Breast epithelium (tissue), 3 donors: ENCODE results near the gene MRPL52.

Experiments used
- POLR2A ChIP-seq: fragments of 450-650 bp; IDR thresholded peaks from one replicate; pipeline ENCODE4 v1.6.1; 2016; ENCODE audit warnings: antibody characterized with exemption, mild to moderate bottlenecking, moderate library complexity
- POLR2AphosphoS5 ChIP-seq, 3 donors: sonication (generic); formaldehyde crosslinking; IDR thresholded peaks; one replicate each; pipeline ENCODE4 v1.6.1; 2017; ENCODE audit warnings: antibody characterized with exemption in 3 of 3
- TF ChIP-seq, protein P1 (sequence below), 3 donors: fragments of 450-650 bp; IDR thresholded peaks; one replicate each; pipeline ENCODE4 v1.5.1; 2016 to 2017; ENCODE audit warnings: antibody characterized with exemption in 3 of 3, mild to moderate bottlenecking in 3 of 3, moderate library complexity in 3 of 3

DNA sequence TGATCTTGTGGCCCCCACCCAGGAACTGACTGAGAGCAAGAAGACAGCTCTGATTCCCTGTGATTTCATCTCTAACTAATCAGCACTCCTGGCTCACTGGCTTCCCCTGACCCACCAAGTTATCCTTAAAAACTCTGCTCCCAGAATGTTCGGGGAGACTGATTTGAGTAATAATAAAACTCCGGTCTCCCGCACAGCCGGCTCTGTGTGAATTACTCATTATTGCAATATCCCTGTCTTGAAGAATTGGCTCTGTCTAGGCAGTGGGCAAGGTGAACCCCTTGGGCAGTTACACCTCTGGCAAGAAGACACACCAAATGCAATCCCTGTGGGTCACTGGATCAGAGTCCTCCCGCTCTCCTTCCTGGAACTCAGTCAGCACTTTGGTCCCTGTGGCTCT, 35.7 kb upstream of the MRPL52 start:
- TF ChIP-seq, protein P1, sequence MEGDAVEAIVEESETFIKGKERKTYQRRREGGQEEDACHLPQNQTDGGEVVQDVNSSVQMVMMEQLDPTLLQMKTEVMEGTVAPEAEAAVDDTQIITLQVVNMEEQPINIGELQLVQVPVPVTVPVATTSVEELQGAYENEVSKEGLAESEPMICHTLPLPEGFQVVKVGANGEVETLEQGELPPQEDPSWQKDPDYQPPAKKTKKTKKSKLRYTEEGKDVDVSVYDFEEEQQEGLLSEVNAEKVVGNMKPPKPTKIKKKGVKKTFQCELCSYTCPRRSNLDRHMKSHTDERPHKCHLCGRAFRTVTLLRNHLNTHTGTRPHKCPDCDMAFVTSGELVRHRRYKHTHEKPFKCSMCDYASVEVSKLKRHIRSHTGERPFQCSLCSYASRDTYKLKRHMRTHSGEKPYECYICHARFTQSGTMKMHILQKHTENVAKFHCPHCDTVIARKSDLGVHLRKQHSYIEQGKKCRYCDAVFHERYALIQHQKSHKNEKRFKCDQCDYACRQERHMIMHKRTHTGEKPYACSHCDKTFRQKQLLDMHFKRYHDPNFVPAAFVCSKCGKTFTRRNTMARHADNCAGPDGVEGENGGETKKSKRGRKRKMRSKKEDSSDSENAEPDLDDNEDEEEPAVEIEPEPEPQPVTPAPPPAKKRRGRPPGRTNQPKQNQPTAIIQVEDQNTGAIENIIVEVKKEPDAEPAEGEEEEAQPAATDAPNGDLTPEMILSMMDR (IDR thresholded peaks at IDR 0.05): no peak
- TF ChIP-seq POLR2A (no peak), POLR2AphosphoS5 (IDR thresholded peaks at IDR 0.05) (no peak)
